HCT116 (cell line): ENCODE results near the gene CYP4F8.

Experiments used
- EZH2phosphoT487 ChIP-seq: fragments of 200-600 bp; IDR thresholded peaks from 2 replicates; pipeline ENCODE4 v1.6.1; 2018; ENCODE audit warnings: antibody characterized with exemption, borderline replicate concordance
- MAX ChIP-seq: IDR thresholded peaks from 2 replicates; pipeline ENCODE4 v1.6.1; 2012
- POLR2A ChIP-seq: IDR thresholded peaks from 2 replicates; pipeline ENCODE4 v1.7.0; 2011; ENCODE audit warnings: borderline replicate concordance; ENCODE audit not compliant: insufficient read depth, insufficient read length; ENCODE audit errors: extremely low read depth
- POLR2AphosphoS5 ChIP-seq: IDR thresholded peaks from 2 replicates; pipeline ENCODE4 v1.6.1; 2011; ENCODE audit warnings: mild to moderate bottlenecking, low read depth, low read length, moderate library complexity
- RAD21 ChIP-seq: IDR thresholded peaks from 2 replicates; pipeline ENCODE4 v1.6.1; 2012; ENCODE audit warnings: low read depth, mild to moderate bottlenecking
- ZNF274 ChIP-seq: fragments of 200-500 bp; sonication (Bioruptor generic); IDR thresholded peaks from 2 replicates; pipeline ENCODE4 v1.6.1; 2014; ENCODE audit warnings: mild to moderate bottlenecking, low read depth, low read length, inconsistent platforms
- TF ChIP-seq, protein P1 (sequence below), 3 experiments: fragments of 200-600 bp in 1 of 3; sonication (generic) in 1 of 3; IDR thresholded peaks in 2 of 3; conservative IDR thresholded peaks in 1 of 3; 2 replicates each; pipeline ENCODE4 v1.5.1; 2012 to 2017; ENCODE audit warnings: low read depth in 2 of 3, low read length in 2 of 3, antibody characterized with exemption in 1 of 3, borderline replicate concordance in 1 of 3, control low read depth in 1 of 3, mild to moderate bottlenecking in 1 of 3, mixed read lengths in 1 of 3, mixed run types in 1 of 3, moderate library complexity in 1 of 3; ENCODE audit not compliant: insufficient read depth in 1 of 3

DNA sequence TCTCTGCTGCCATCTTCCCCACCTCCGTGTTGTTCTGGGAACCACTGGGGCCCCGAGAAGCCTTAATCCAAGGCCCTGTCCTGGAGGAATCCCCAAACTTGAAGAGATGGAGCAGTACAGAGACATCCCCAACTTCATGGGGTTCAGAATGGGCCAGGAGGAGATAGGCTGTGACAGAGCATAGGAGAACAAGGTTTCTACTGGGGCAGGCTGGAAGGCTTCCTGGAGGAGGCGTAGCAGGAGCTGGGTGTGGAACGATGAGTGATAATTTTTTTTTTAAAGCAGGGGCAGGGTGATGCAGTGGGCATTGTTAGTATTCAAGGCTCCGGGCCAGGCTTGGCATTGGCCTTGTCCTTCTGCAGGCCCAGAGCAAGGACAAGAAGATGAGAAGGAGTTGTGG lies 3.3 kb downstream of the CYP4F8 start:
- TF ChIP-seq ZNF274 (no peak), MAX (no peak), RAD21 (no peak), POLR2A (no peak), EZH2phosphoT487 (no peak), POLR2AphosphoS5 (no peak)
- TF ChIP-seq, protein P1, sequence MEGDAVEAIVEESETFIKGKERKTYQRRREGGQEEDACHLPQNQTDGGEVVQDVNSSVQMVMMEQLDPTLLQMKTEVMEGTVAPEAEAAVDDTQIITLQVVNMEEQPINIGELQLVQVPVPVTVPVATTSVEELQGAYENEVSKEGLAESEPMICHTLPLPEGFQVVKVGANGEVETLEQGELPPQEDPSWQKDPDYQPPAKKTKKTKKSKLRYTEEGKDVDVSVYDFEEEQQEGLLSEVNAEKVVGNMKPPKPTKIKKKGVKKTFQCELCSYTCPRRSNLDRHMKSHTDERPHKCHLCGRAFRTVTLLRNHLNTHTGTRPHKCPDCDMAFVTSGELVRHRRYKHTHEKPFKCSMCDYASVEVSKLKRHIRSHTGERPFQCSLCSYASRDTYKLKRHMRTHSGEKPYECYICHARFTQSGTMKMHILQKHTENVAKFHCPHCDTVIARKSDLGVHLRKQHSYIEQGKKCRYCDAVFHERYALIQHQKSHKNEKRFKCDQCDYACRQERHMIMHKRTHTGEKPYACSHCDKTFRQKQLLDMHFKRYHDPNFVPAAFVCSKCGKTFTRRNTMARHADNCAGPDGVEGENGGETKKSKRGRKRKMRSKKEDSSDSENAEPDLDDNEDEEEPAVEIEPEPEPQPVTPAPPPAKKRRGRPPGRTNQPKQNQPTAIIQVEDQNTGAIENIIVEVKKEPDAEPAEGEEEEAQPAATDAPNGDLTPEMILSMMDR (IDR thresholded peaks at IDR 0.05 in 2 of 3, conservative IDR thresholded peaks at IDR 0.05 in 1 of 3; ENCODE audit: borderline replicate concordance in 1 of 3, insufficient read depth in 1 of 3, low read depth in 2 of 3, low read length in 2 of 3): no peak
